ENCODE data around the gene RAP1GAP.
"Not testable (repeated sequence)": the region's sequence is repeated elsewhere in the genome, so short reads cannot be mapped to it uniquely, and the experiment has no call there.

The RAP1GAP gene

DNA sequence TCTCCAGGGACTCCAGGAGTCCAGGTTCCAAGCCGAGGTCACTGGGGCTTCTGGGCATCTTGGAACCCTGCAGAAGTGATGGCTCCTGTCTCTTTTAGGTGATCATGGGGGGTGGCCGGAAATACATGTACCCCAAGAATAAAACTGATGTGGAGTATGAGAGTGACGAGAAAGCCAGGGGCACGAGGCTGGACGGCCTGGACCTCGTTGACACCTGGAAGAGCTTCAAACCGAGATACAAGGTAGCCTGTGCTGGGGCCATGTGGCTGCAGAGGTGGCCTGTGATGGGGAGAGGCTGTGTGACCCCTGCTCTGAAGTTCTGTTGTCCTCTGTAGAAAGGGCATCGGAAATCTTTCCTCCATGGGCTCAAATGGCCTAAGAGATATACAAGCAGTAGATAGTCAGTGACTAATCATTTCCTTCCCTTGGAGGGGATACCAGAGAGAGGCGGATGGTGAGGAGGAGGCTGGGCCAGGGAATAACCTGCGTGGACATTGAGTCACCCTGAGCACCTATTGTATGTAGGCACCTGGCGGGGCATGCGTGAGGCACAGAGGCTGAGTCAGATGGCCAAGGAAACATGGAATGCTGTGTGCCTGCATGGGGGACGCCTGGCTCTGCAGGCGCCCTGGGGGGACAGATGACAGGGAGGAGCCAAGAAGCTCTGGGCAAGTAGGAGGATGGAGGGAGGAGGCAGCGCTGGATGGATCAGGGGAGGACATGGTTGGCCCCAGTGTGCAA, 101.0 kb downstream of the RAP1GAP start:
- peak; percentile 41 for DNase-seq

DNA sequence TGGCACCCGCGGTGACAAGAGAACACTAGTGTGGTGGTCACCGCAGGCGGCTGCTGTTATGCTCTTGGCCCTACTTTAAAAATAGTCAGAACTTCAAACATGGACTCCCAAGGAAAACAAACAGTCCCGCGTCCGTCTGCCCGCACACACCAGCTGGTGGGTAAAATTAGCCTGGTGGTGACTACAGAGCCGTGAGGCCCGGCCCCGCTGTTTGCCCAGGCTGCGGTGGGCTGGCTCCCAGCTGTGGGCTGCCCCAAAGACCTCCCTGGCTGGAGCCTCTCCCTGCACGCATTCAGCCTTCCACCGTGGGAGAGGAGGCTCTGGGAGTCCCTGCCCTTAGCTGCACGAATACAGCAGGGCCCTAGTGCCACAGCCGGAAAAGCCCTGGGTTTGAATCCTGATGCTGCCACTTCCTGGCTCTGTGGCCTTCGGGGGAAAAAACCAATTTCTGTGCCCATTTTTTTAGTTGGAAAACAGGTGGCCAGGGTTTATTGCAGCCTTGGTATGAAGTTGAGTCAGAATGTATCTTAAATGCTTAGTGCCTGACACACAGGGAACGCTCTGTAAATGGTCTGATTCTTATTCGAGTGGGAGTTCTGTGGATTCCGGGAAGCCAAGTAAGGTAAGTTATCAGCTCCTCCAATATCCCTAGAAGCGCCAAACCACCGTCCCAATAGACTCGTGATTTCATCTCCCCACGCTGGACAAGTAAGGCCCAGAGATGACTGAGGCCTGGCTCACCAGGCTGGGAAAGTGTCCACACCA, 101.7 kb downstream of the RAP1GAP start:
- DNase-seq: peak; percentile 77

DNA sequence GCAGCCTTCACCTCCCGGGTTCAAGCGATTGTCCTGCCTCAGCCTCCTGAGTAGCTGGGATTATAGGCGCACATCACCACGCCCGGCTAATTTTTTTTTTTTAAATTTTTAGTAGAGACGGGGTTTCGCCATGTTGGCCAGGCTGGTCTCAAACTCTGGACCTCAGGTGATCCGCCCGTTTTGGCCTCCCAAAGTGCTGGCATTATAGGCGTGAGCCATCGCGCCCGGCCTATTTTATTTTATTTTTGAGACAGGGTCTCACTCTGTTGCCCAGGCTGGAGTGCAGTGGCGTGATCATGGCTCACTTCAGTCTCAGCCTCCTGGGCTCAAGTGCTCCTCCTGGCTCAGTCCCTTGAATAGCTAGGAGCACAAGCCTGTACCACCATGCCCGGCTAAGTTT, 102.8 kb downstream of the RAP1GAP start:
- not testable (repeated sequence) for DNase-seq

DNA sequence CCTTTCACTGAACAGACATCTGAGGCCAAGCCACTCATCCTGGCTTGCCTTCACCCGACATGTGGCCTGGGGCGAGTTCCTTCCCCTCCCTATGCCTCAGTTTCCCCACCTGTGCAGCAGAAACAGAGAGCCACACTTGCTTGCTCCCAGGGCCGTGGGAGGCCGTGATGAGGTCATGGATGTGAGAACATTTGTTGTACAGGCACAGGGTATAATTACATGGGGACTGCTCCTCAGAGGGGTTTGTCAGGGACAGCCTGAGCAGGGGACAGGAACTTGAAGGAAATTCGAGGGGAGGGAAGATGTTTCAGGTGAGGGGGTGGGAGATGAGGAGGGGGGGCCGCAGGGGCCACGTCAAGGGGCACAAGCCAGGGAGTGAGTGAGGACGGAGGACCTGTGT, 103.9 kb downstream of the RAP1GAP start:
- DNase-seq: no peak

DNA sequence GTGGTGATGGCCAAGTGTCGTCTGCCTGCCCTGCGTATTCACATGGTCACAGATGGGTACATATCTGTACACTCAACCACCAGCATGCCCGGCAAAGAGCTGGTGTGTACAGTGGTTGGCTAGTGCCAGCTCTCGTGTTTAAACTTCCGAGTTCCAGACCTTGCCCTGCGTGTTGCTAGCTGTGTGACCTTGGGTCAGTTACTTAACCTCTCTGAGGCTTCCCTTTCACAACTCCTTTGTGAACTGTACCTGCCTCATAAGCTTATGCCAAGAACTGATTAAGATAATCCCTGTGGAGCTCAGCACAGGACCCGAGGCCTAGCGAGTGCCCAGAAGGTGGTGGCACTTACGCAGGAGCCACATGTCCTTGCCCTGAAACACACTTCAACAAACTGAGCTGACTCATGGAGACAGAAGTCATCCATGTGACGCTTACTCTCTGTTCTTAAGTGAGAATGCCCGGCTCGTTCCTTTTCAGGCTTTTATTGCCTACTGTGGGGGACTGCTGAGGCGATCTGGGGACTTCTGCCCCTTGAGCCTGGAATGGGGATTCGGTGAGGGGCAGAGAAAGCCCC, 104.5 kb downstream of the RAP1GAP start:
- DNase-seq: no peak

DNA sequence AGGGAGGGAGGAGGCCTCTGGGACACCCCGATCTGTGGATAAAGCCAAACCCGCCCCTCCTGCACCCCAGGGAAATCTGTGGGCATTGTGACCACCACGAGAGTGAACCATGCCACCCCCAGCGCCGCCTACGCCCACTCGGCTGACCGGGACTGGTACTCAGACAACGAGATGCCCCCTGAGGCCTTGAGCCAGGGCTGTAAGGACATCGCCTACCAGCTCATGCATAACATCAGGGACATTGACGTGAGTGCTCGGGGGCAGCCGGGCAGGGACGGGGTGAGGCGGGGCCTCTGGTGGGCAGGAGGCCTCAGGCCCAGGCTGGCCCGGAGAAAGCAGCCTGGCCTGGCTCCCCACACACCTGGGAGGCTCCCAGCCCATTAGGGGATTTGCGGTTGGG, 105.2 kb downstream of the RAP1GAP start:
- no peak for DNase-seq

DNA sequence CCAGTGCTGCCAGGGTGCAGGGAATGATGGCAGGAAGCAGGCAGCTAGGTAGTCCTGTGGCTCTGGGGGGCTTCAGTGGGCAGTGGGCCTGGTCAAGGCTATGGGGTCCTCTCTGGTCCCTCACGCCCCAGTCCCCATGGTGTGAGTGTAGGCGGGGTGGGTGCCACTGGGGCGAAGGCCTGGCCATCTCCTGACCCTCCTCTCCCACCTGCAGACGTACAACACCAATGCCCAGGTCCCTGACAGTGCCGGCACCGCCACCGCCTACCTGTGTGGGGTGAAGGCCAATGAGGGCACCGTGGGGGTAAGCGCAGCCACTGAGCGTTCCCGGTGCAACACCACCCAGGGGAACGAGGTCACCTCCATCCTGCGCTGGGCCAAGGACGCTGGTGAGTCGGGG, 106.3 kb downstream of the RAP1GAP start:
- no peak for DNase-seq

DNA sequence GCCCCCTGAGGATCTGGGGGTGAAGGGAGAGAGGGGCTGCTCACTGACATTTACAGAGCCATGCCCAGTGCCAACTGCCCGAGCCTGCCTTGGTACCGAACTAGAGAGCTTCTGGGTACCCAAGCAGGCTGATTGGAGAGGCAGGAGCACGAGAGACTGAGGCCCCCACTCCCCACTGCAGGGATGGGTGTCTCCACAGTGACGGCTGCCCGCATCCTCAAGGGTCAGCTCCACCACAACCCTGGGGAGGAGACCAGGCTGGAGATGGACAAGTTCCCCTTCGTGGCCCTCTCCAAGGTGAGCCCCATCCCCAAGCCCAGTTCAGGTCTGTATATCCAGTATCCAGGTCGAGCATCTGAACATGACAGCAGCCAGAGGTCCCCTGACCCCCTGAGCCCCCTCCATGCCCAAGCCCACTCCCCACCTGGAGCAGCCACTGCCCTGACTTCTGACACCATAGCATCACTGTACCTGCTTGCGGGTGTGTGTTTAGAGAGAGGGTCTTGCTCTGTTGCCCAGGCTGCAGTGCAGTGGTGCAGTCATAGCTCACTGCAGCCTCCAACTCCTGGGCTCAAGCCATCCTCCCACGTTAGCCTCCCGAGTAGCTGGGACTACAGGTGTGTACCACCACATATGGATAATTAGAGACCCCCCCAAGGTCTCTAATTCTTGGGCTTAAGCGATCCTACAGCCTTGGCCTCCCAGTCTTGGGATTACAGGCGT, 108.1 kb downstream of the RAP1GAP start:
- DNase-seq: no peak

DNA sequence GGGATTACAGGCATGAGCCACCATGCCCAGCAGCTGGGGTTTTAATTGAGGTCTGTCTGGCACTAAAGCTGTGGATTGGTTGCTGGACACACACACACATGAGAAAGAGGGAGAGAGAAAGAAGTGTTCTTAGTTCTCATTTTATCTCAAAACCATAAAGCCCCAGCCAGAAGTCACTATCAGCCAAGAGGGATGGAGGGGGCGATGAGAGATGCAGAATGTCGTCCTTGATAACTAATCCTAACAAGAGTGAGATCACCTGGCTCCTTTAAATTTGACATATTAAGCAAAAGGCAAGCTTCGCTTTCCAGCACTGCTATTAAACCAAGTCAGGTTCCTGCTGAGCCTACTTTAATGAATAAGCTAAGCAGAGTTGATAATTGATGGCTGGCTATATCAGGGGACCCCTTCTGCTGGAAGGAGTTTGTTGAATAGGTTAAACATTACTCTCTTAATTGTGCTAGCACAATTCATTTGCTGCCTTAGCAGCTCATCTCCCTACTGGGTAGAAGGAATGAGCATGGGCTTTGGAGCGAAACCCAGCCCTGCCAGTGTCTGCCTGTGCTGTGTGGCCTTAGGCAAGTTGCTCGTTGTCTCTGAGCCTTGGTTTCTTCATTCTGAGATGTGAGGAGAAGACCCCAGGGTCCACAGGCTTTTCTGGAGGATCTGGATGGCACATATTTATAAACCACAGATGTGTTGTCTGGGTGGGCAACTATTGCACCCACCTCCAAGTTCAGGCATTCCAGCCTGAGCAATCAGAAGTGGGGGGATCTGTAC, 109.2 kb downstream of the RAP1GAP start:
- DNase-seq: no peak

DNA sequence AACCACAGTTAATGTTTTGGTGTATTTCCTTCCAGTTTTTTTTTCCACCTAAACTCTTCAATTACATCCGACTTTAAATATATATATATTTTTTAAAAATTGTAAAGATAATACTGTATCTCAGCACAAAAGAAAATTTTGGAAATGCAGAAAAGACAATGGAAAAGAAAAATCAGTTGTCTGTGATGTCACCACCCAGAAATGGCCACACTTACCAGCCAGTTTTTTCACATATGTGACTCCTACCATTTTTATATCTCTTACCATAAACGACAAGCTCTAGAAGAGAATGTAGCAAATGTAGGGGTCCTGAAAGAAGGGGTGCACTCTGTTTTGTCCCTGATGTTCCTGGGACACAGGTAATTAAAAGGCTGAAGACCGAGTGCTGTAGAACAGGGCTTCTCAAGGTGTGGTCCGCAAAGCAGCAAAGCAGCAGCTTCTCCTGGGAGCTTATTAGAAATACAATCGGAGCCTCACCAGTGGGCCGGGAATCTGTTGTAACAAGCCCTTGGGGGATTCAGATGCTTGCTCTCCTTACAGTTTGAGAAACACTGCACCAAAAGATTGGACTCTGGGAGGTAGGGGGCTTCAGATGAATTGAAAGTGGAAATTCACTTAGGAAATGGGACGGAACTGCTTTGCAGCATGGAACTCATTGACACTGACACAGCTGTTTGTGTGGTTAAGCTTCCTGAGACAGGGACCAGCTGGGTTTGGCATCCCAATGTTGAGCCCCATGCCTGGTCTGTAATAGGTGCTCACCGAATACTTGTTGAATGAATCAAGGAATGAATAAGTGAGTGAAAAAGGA, 115.8 kb downstream of the RAP1GAP start:
- peak; percentile 78 for DNase-seq

DNA sequence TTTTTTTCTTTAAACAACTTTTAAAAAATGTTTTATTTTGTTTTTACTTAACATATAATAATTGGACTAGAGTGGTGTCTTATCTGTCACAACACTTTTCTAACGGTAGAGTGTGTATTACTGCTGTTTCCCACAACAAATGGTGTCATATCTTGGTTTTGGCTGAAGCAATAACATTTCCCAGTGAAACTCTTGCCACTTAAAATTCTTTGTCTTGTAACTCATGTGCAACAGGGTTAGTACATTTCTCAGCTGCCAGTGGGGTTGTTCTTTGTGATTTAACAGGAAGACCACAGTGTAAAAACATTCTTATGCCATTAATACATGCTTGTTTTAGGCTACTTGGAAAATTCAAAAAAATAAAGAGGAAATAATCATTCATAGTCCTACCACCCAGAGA, 116.4 kb downstream of the RAP1GAP start:
- DNase-seq: peak; percentile 93

DNA sequence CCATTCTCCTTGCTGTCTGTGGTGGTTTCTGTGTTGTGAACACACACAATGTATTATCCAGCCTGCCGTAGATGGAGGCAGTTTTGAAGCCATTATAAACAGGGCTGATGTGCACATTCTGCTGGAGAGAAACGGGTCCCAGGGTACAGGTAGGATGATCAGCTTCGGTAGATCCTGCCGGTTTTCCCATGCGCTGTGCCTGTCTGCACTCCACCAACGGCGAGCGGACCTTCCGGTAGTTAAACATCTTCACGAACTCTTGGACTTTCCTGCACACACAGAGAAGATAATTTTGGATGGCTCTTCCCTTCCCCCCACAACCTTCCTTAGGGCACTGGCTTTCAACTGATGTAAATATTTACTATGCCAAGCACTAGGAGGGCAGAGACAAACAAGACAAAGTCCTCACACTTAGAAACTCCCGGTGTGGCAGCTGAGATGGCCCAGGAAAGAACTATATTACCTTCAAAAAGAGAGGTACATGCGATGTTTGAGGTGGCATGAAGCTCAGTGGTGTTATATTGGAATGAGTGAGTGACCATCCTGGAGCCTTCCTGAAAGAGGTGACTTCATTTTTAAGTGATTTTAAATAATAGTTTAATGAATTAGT, 118.2 kb downstream of the RAP1GAP start:
- no peak for DNase-seq

DNA sequence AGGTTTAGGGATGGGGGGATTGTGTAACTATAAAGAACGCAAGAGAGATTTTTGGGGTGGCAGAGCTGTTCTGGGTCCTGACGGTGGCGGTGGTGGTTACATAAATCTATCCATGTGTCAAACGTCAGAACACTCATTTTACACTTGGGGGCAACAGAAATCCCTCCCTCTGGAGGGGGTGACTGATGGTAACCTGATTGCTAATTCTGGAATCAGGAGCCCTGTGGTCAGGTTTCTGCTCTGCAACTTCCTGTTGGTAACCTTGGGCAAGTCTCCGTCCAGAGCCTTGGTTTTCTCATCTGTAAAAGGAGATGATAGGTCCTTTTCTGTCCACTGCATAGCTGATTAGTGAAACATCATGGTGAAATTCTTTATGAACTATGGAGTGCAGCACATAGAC, 119.1 kb downstream of the RAP1GAP start:
- peak; percentile 47 for DNase-seq

DNA sequence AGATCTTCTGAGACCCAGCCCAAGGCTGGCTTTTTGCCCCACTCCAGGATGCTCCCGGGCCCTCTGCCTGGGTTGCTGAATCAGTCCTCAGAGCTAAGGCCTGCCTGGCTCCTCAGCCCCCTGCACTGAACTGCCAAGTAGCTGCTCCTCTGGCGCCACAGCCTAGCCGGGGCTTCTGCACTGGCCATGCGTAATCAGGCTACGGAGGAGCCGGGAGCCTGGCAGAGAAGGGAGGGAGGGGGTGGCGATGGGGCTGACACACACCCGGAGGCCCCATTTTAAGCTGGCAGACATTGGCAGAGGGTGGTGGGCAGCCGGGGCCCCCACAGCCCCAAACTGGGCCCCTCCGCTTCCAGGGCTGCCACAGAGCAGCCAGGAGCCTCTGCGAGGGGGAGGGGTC, 121.3 kb downstream of the RAP1GAP start:
- no peak for DNase-seq
